Esophagus muscularis mucosa (tissue), 4 donors: ENCODE measurements around the gene CRABP2. TPM values are rescaled to one million over a fixed set of nuclear protein-coding genes. Genes with fewer than 3 reads are reported as not detected.

Experiments
- DNase-seq: peaks from one replicate; pipeline ENCODE4 v3.0.0-alpha.2; 2017; ENCODE audit errors: extremely low spot score
- H3K27ac ChIP-seq, 4 donors: fragments of 200-600 bp; sonication (generic); replicated peaks in 1 of 4; 1 replicate in 3 of 4; 2 replicates in 1 of 4; pipeline ENCODE4 v1.5.1; 2016 to 2019; ENCODE audit warnings: mild to moderate bottlenecking in 1 of 4
- H3K27me3 ChIP-seq, 4 donors: fragments of 200-600 bp; sonication (generic); one replicate each; pipeline versions ENCODE4 v1.5.1 to v1.6.0; 2016 to 2019
- H3K36me3 ChIP-seq, 4 donors: fragments of 200-600 bp; sonication (generic); one replicate each; pipeline ENCODE4 v1.5.1; 2016 to 2019
- H3K4me1 ChIP-seq, 4 donors: fragments of 200-600 bp; sonication (generic); one replicate each; pipeline ENCODE4 v1.5.1; 2016 to 2019
- H3K4me3 ChIP-seq, 4 donors: fragments of 200-600 bp; sonication (generic); 1 replicate in 2 of 4; 2 replicates in 2 of 4; pipeline ENCODE4 v1.5.1; 2016 to 2019; ENCODE audit warnings: mild to moderate bottlenecking in 4 of 4, moderate library complexity in 1 of 4
- H3K9me3 ChIP-seq, 4 donors: fragments of 200-600 bp; sonication (generic); 1 replicate in 3 of 4; 2 replicates in 1 of 4; pipeline ENCODE4 v1.5.1; 2016 to 2019
- CTCF ChIP-seq, 3 experiments: fragments of 200-600 bp in 2 of 3; fragments of 450-650 bp in 1 of 3; sonication (generic) in 2 of 3; IDR thresholded peaks; one replicate each; pipeline ENCODE4 v1.5.1; 2017 to 2019; ENCODE audit warnings: antibody characterized with exemption in 3 of 3, mild to moderate bottlenecking in 2 of 3, moderate library complexity in 1 of 3
- EP300 ChIP-seq: sonication (generic); formaldehyde crosslinking; IDR thresholded peaks from one replicate; pipeline ENCODE4 v1.6.1; 2017; ENCODE audit warnings: antibody characterized with exemption
- POLR2A ChIP-seq: fragments of 450-650 bp; IDR thresholded peaks from one replicate; pipeline ENCODE4 v1.6.1; 2017; ENCODE audit warnings: antibody characterized with exemption, moderate library complexity, mild to moderate bottlenecking, low read depth
- POLR2AphosphoS5 ChIP-seq, 2 donors: sonication (generic); formaldehyde crosslinking; IDR thresholded peaks; one replicate each; pipeline ENCODE4 v1.6.1; 2017; ENCODE audit warnings: antibody characterized with exemption in 2 of 2
- WGBS: methylation state at CpG from one replicate; pipeline ENCODE4 v1.1.5; 2018; 5-methylcytosine and 5-hydroxymethylcytosine counted together
- intact Hi-C: fragments of 100-400 bp; cut with DNase I; formaldehyde crosslinking; loops from one replicate; pipeline ENCODE4 v1.15.1; 2023
- total RNA-seq, 4 donors: library from RNA; depleted of rRNA; stranded (reverse); fragments of >200 nt; gene quantifications; one replicate each; pipeline versions ENCODE4 v1.1.0 to v1.2.1, GENCODE V29; 2016

Gene CRABP2
- total RNA-seq, 4 donors from 2014 or later = 1.2 to 6.4 (median 2.7) TPM

- no peak for DNase-seq
- Histone ChIP-seq H3K27me3 (peaks cover 0 to 7% (median 2%) of the 10 kb centered on the region in 4 donors), H3K4me3 (no peak overlapping the region), H3K4me1 (peaks cover 75 to 84% (median 81%) of the 10 kb centered on the region in 4 donors), H3K36me3 (peaks cover 0 to 50% (median 15%) of the 10 kb centered on the region in 4 donors), H3K9me3 (no peaks in the 10 kb centered on the region), H3K27ac (no peak overlapping the region)
- TF ChIP-seq CTCF (IDR thresholded peaks at IDR 0.05) = no peak
- no peak for TF ChIP-seq EP300
- TF ChIP-seq POLR2A = no peak
- TF ChIP-seq POLR2AphosphoS5 (IDR thresholded peaks at IDR 0.05) = no peak
- WGBS = 95% methylated on average over 2 of the region's 2 CpGs
- intact Hi-C loops = no loop called here
Measured at GRCh38 chr1:156671804-156672203, 33.6 kb downstream of the CRABP2 start.

- no peak for DNase-seq
- 79% methylated on average over 4 of the region's 4 CpGs for WGBS
- Histone ChIP-seq H3K27me3 (no peaks in the 10 kb centered on the region), H3K9me3 (no peaks in the 10 kb centered on the region), H3K4me3 (no peak overlapping the region), H3K27ac (peak overlapping the region; percentile 78 to 85 (median 82)), H3K4me1 (peaks cover 79 to 84% (median 81%) of the 10 kb centered on the region in 4 donors), H3K36me3 (peaks cover 0 to 50% (median 15%) of the 10 kb centered on the region in 4 donors)
- intact Hi-C loops = no loop called here
- TF ChIP-seq CTCF (IDR thresholded peaks at IDR 0.05) (no peak), EP300 (no peak), POLR2A (no peak), POLR2AphosphoS5 (IDR thresholded peaks at IDR 0.05) (no peak)
Measured at GRCh38 chr1:156670791-156671190, 34.6 kb downstream of the CRABP2 start.

GRCh38 chr1:156670359-156670758 is 35.0 kb downstream of the CRABP2 start:
- no peaks in the 10 kb centered on the region for H3K27me3 ChIP-seq
- no peak overlapping the region for H3K4me3 ChIP-seq
- H3K4me1 ChIP-seq = peaks cover 80 to 84% (median 82%) of the 10 kb centered on the region in 4 donors
- peak overlapping the region; percentile 78 to 85 (median 82) for H3K27ac ChIP-seq
- H3K36me3 ChIP-seq = peaks cover 0 to 50% (median 15%) of the 10 kb centered on the region in 4 donors
- no peaks in the 10 kb centered on the region for H3K9me3 ChIP-seq
- no peak for DNase-seq
- TF ChIP-seq POLR2AphosphoS5 (IDR thresholded peaks at IDR 0.05) (no peak), EP300 (no peak), CTCF (IDR thresholded peaks at IDR 0.05) (no peak), POLR2A (no peak)
- WGBS = 85% methylated on average over 6 of the region's 6 CpGs
- intact Hi-C loops = no loop called here

GRCh38 chr1:156669794-156670193 is 35.6 kb downstream of the CRABP2 start:
- 70% methylated on average over 5 of the region's 5 CpGs for WGBS
- peaks cover 80 to 84% (median 82%) of the 10 kb centered on the region in 4 donors for H3K4me1 ChIP-seq
- TF ChIP-seq POLR2AphosphoS5 (IDR thresholded peaks at IDR 0.05) (no peak), CTCF (IDR thresholded peaks at IDR 0.05) (no peak), POLR2A (no peak), EP300 (no peak)
- peaks cover 0 to 45% (median 15%) of the 10 kb centered on the region in 4 donors for H3K36me3 ChIP-seq
- no peak for DNase-seq
- no peaks in the 10 kb centered on the region for H3K9me3 ChIP-seq
- H3K27me3 ChIP-seq = no peaks in the 10 kb centered on the region
- H3K27ac ChIP-seq = peak overlapping the region; percentile 78 to 85 (median 82)
- H3K4me3 ChIP-seq = no peak overlapping the region
- intact Hi-C loops = no loop called here
